ENCODE measurements around the gene LCN6.

LCN6 gene

GRCh38 chr9:136701668-136702053, 46.7 kb downstream of the LCN6 start:
- no peak overlapping the region for H3K4me3 Mint-ChIP-seq
- TF ChIP-seq CTCF (IDR thresholded peaks at IDR 0.05; ENCODE audit: unreplicated experiment in 3 of 3): no peak
- peaks cover 54% of the 10 kb centered on the region for H3K27me3 Mint-ChIP-seq (ENCODE audit: low read depth)
- no peaks in the 10 kb centered on the region for H3K36me3 Mint-ChIP-seq (ENCODE audit: low read depth)
- no peaks in the 10 kb centered on the region for H3K9me3 Mint-ChIP-seq
- H3K4me1 Mint-ChIP-seq: peaks cover 5% of the 10 kb centered on the region
- no peak overlapping the region for H3K27ac Mint-ChIP-seq

- H3K9me3 Mint-ChIP-seq: no peaks in the 10 kb centered on the region
- H3K36me3 Mint-ChIP-seq (ENCODE audit: low read depth): no peaks in the 10 kb centered on the region
- H3K4me3 Mint-ChIP-seq: no peak overlapping the region
- TF ChIP-seq CTCF (IDR thresholded peaks at IDR 0.05; ENCODE audit: unreplicated experiment in 3 of 3): no peak
- peaks cover 5% of the 10 kb centered on the region for H3K4me1 Mint-ChIP-seq
- peaks cover 52% of the 10 kb centered on the region for H3K27me3 Mint-ChIP-seq (ENCODE audit: low read depth)
- H3K27ac Mint-ChIP-seq: peak overlapping the region in 1 of 3 experiments; percentile 59
These were observed 47.2 kb downstream of the LCN6 start for GRCh38 chr9:136700959-136701667.

- no peak overlapping the region for H3K4me3 Mint-ChIP-seq
- H3K27ac Mint-ChIP-seq: peak overlapping the region in 1 of 3 experiments; percentile 37
- H3K9me3 Mint-ChIP-seq: no peaks in the 10 kb centered on the region
- no peaks in the 10 kb centered on the region for H3K36me3 Mint-ChIP-seq (ENCODE audit: low read depth)
- H3K4me1 Mint-ChIP-seq: peaks cover 5% of the 10 kb centered on the region
- no peak for TF ChIP-seq CTCF (IDR thresholded peaks at IDR 0.05; ENCODE audit: unreplicated experiment in 3 of 3)
- H3K27me3 Mint-ChIP-seq (ENCODE audit: low read depth): peaks cover 51% of the 10 kb centered on the region
These were observed 48.0 kb downstream of the LCN6 start for GRCh38 chr9:136700304-136700703.

- H3K36me3 Mint-ChIP-seq (ENCODE audit: low read depth): no peaks in the 10 kb centered on the region
- TF ChIP-seq CTCF (IDR thresholded peaks at IDR 0.05; ENCODE audit: unreplicated experiment in 3 of 3): no peak
- peaks cover 5% of the 10 kb centered on the region for H3K4me1 Mint-ChIP-seq
- H3K9me3 Mint-ChIP-seq: no peaks in the 10 kb centered on the region
- H3K4me3 Mint-ChIP-seq: no peak overlapping the region
- peaks cover 52% of the 10 kb centered on the region for H3K27me3 Mint-ChIP-seq (ENCODE audit: low read depth)
- peak overlapping the region in 2 of 3 experiments; percentile 66 to 97 for H3K27ac Mint-ChIP-seq
These were observed 49.6 kb downstream of the LCN6 start for GRCh38 chr9:136698635-136699246.

GRCh38 chr9:136697821-136698526, 50.4 kb downstream of the LCN6 start:
- Mint-ChIP-seq H3K4me3 (peak overlapping the region in 1 of 3 experiments; percentile 11), H3K27ac (peak overlapping the region; percentile 88 to 97 (median 90)), H3K36me3 (ENCODE audit: low read depth) (no peaks in the 10 kb centered on the region), H3K27me3 (ENCODE audit: low read depth) (peaks cover 52% of the 10 kb centered on the region), H3K9me3 (no peaks in the 10 kb centered on the region), H3K4me1 (peaks cover 10% of the 10 kb centered on the region)
- TF ChIP-seq CTCF (IDR thresholded peaks at IDR 0.05; ENCODE audit: unreplicated experiment in 3 of 3): no peak
